Tibial nerve (tissue), 4 donors: Measurements from ENCODE around the gene GPR15.

Source experiments
- EP300 ChIP-seq, 2 donors: sonication (generic); formaldehyde crosslinking; IDR thresholded peaks; one replicate each; pipeline ENCODE4 v1.6.1; 2017; ENCODE audit warnings: antibody characterized with exemption in 2 of 2, mild to moderate bottlenecking in 1 of 2
- POLR2A ChIP-seq, 2 donors: fragments of 450-650 bp; IDR thresholded peaks; one replicate each; pipeline ENCODE4 v1.6.1; 2017; ENCODE audit warnings: antibody characterized with exemption in 2 of 2, mild to moderate bottlenecking in 2 of 2, moderate library complexity in 2 of 2
- TF ChIP-seq, protein P1 (sequence below), 5 experiments: fragments of 200-600 bp in 3 of 5; fragments of 450-650 bp in 2 of 5; sonication (generic) in 3 of 5; IDR thresholded peaks; one replicate each; pipeline ENCODE4 v1.5.1; 2016 to 2019; ENCODE audit warnings: antibody characterized with exemption in 5 of 5, mild to moderate bottlenecking in 3 of 5, moderate library complexity in 2 of 5

DNA sequence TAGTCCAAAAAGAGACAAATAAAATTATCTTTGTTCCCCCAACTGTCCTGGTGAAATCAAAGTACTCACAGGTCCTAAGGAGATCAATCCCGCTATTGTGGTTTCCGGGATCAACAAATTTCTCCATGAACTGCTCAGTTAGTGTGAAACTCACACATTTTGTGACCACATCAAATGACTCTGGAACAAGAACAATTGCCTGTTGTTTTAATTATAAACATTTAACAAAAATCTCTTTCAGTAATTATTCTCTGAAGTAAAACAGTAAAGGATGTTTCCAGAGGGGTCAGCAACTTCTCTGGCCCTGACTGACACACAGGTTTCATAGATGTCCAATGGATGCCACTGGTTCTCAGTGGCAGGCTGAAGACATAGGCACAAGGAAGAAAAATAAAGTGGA lies 13.0 kb upstream of the GPR15 start:
- TF ChIP-seq, protein P1, sequence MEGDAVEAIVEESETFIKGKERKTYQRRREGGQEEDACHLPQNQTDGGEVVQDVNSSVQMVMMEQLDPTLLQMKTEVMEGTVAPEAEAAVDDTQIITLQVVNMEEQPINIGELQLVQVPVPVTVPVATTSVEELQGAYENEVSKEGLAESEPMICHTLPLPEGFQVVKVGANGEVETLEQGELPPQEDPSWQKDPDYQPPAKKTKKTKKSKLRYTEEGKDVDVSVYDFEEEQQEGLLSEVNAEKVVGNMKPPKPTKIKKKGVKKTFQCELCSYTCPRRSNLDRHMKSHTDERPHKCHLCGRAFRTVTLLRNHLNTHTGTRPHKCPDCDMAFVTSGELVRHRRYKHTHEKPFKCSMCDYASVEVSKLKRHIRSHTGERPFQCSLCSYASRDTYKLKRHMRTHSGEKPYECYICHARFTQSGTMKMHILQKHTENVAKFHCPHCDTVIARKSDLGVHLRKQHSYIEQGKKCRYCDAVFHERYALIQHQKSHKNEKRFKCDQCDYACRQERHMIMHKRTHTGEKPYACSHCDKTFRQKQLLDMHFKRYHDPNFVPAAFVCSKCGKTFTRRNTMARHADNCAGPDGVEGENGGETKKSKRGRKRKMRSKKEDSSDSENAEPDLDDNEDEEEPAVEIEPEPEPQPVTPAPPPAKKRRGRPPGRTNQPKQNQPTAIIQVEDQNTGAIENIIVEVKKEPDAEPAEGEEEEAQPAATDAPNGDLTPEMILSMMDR (IDR thresholded peaks at IDR 0.05) = no peak
- no peak for TF ChIP-seq POLR2A (IDR thresholded peaks at IDR 0.05)
- no peak for TF ChIP-seq EP300 (IDR thresholded peaks at IDR 0.05)
